ENCODE results near the gene TNRC6C. TPM values are rescaled to one million over a fixed set of nuclear protein-coding genes. Genes with fewer than 3 reads are reported as not detected.

The TNRC6C gene
- total RNA-seq, 3 donors from 2014 or later, result 19.6 to 25.0 (median 20.4) TPM

- Mint-ChIP-seq H3K4me1 (ENCODE audit: low read depth) (no peaks in the 10 kb centered on the region), H3K36me3 (ENCODE audit: insufficient read depth) (no peaks in the 10 kb centered on the region), H3K27me3 (ENCODE audit: low read depth) (peaks cover 15% of the 10 kb centered on the region), H3K9me3 (no peaks in the 10 kb centered on the region), H3K4me3 (no peak overlapping the region)
- DNase-seq, result no peak
- ATAC-seq, result no peak
These were observed 13.9 kb upstream of the TNRC6C start for GRCh38 chr17:77944390-77945222.

- Mint-ChIP-seq H3K4me1 (ENCODE audit: low read depth) (no peaks in the 10 kb centered on the region), H3K27me3 (ENCODE audit: low read depth) (peaks cover 13% of the 10 kb centered on the region), H3K36me3 (ENCODE audit: insufficient read depth) (no peaks in the 10 kb centered on the region), H3K9me3 (no peaks in the 10 kb centered on the region), H3K4me3 (no peak overlapping the region)
- ATAC-seq (no peak), DNase-seq (no peak)
These were observed 11.4 kb upstream of the TNRC6C start for GRCh38 chr17:77946900-77947645.

- ATAC-seq (no peak), DNase-seq (no peak)
- H3K4me1 Mint-ChIP-seq (ENCODE audit: low read depth), result peaks cover 2% of the 10 kb centered on the region
- H3K27me3 Mint-ChIP-seq (ENCODE audit: low read depth), result peaks cover 16% of the 10 kb centered on the region
- no peaks in the 10 kb centered on the region for H3K9me3 Mint-ChIP-seq
- H3K36me3 Mint-ChIP-seq (ENCODE audit: insufficient read depth), result no peaks in the 10 kb centered on the region
- peak overlapping the region; percentile 7 for H3K4me3 Mint-ChIP-seq
These were observed 9.8 kb upstream of the TNRC6C start for GRCh38 chr17:77948690-77949114.

GRCh38 chr17:77951123-77951522 is 7.4 kb upstream of the TNRC6C start:
- H3K4me3 Mint-ChIP-seq, result no peak overlapping the region
- ATAC-seq (no peak), DNase-seq (no peak)
- peaks cover 13% of the 10 kb centered on the region for H3K27me3 Mint-ChIP-seq (ENCODE audit: low read depth)
- no peaks in the 10 kb centered on the region for H3K9me3 Mint-ChIP-seq
- peaks cover 2% of the 10 kb centered on the region for H3K4me1 Mint-ChIP-seq (ENCODE audit: low read depth)
- H3K36me3 Mint-ChIP-seq (ENCODE audit: insufficient read depth), result no peaks in the 10 kb centered on the region

GRCh38 chr17:77952368-77952767 is 6.1 kb upstream of the TNRC6C start:
- no peaks in the 10 kb centered on the region for H3K36me3 Mint-ChIP-seq (ENCODE audit: insufficient read depth)
- DNase-seq (no peak), ATAC-seq (no peak)
- H3K9me3 Mint-ChIP-seq, result no peaks in the 10 kb centered on the region
- H3K4me1 Mint-ChIP-seq (ENCODE audit: low read depth), result peaks cover 8% of the 10 kb centered on the region
- H3K4me3 Mint-ChIP-seq, result no peak overlapping the region
- H3K27me3 Mint-ChIP-seq (ENCODE audit: low read depth), result peaks cover 13% of the 10 kb centered on the region

GRCh38 chr17:77957235-77957856 is 1.2 kb upstream of the TNRC6C start:
- H3K9me3 Mint-ChIP-seq, result no peaks in the 10 kb centered on the region
- peak overlapping the region; percentile 87 for H3K4me3 Mint-ChIP-seq
- H3K36me3 Mint-ChIP-seq (ENCODE audit: insufficient read depth), result no peaks in the 10 kb centered on the region
- H3K4me1 Mint-ChIP-seq (ENCODE audit: low read depth), result peaks cover 35% of the 10 kb centered on the region
- H3K27me3 Mint-ChIP-seq (ENCODE audit: low read depth), result peaks cover 5% of the 10 kb centered on the region
- ATAC-seq (no peak), DNase-seq (no peak)

- Mint-ChIP-seq H3K4me3 (no peak overlapping the region), H3K9me3 (no peaks in the 10 kb centered on the region), H3K27me3 (ENCODE audit: low read depth) (no peaks in the 10 kb centered on the region), H3K36me3 (ENCODE audit: insufficient read depth) (no peaks in the 10 kb centered on the region), H3K4me1 (ENCODE audit: low read depth) (peaks cover 44% of the 10 kb centered on the region)
- DNase-seq (no peak), ATAC-seq (peak; percentile 7 to 11)
These were observed 218 bp downstream of the TNRC6C start for GRCh38 chr17:77958716-77959125.

- Mint-ChIP-seq H3K9me3 (no peaks in the 10 kb centered on the region), H3K27me3 (ENCODE audit: low read depth) (no peaks in the 10 kb centered on the region), H3K4me3 (peak overlapping the region; percentile 92), H3K4me1 (ENCODE audit: low read depth) (peaks cover 50% of the 10 kb centered on the region), H3K36me3 (ENCODE audit: insufficient read depth) (no peaks in the 10 kb centered on the region)
- ATAC-seq, result peak; percentile 5 to 6
- DNase-seq, result peak; percentile 15
These were observed 823 bp downstream of the TNRC6C start for GRCh38 chr17:77959126-77959925.

GRCh38 chr17:77959926-77960521 is 1.5 kb downstream of the TNRC6C start:
- peaks cover 57% of the 10 kb centered on the region for H3K4me1 Mint-ChIP-seq (ENCODE audit: low read depth)
- DNase-seq, result no peak

GRCh38 chr17:77961741-77962140 is 3.2 kb downstream of the TNRC6C start:
- ATAC-seq (no peak), DNase-seq (no peak)
- Mint-ChIP-seq H3K36me3 (ENCODE audit: insufficient read depth) (no peaks in the 10 kb centered on the region), H3K4me1 (ENCODE audit: low read depth) (peaks cover 73% of the 10 kb centered on the region), H3K4me3 (peak overlapping the region; percentile 35), H3K9me3 (no peaks in the 10 kb centered on the region), H3K27me3 (ENCODE audit: low read depth) (no peaks in the 10 kb centered on the region)

More at GRCh38 chr17:77959926-77960521, 1.5 kb downstream of the TNRC6C start:
- Mint-ChIP-seq H3K27me3 (ENCODE audit: low read depth) (no peaks in the 10 kb centered on the region), H3K36me3 (ENCODE audit: insufficient read depth) (no peaks in the 10 kb centered on the region), H3K4me3 (peak overlapping the region; percentile 92), H3K9me3 (no peaks in the 10 kb centered on the region)
- ATAC-seq, result no peak

- Mint-ChIP-seq H3K4me1 (ENCODE audit: low read depth) (peaks cover 73% of the 10 kb centered on the region), H3K4me3 (peak overlapping the region; percentile 3), H3K9me3 (no peaks in the 10 kb centered on the region), H3K36me3 (ENCODE audit: insufficient read depth) (no peaks in the 10 kb centered on the region), H3K27me3 (ENCODE audit: low read depth) (no peaks in the 10 kb centered on the region)
- ATAC-seq (no peak), DNase-seq (no peak)
These were observed 3.8 kb downstream of the TNRC6C start for GRCh38 chr17:77962348-77962747.

- Mint-ChIP-seq H3K36me3 (ENCODE audit: insufficient read depth) (no peaks in the 10 kb centered on the region), H3K4me3 (peak overlapping the region; percentile 34), H3K27me3 (ENCODE audit: low read depth) (no peaks in the 10 kb centered on the region), H3K4me1 (ENCODE audit: low read depth) (peaks cover 79% of the 10 kb centered on the region), H3K9me3 (no peaks in the 10 kb centered on the region)
- DNase-seq (peak; percentile 18), ATAC-seq (peak; percentile 5 to 39)
These were observed 4.9 kb downstream of the TNRC6C start for GRCh38 chr17:77963441-77963840.

- H3K9me3 Mint-ChIP-seq, result no peaks in the 10 kb centered on the region
- H3K36me3 Mint-ChIP-seq (ENCODE audit: insufficient read depth), result no peaks in the 10 kb centered on the region
- ATAC-seq (no peak), DNase-seq (no peak)
- H3K4me3 Mint-ChIP-seq, result no peak overlapping the region
- H3K4me1 Mint-ChIP-seq (ENCODE audit: low read depth), result peaks cover 86% of the 10 kb centered on the region
- H3K27me3 Mint-ChIP-seq (ENCODE audit: low read depth), result no peaks in the 10 kb centered on the region
These were observed 6.8 kb downstream of the TNRC6C start for GRCh38 chr17:77965352-77965751.
